HepG2 (cell line): ENCODE results near the gene CAMSAP3. TPM values are rescaled to one million over a fixed set of nuclear protein-coding genes. Genes with fewer than 3 reads are reported as not detected.
A peak's percentile ranks its signal among the peaks of the same experiment; 100 is the strongest.

Experiments
- ATAC-seq: fragments of 200-7000 bp; cut with Tn5 transposase; 3 replicates; pipeline ENCODE4 v1.9.1; 2020; ENCODE audit warnings: mild to moderate bottlenecking, moderate library complexity
- BruUV-seq: library from RNA; stranded (reverse); fragments of 400-500 nt; replicated peaks from 2 replicates; lab custom pipeline; 2021; lab: Mats Ljungman, UMichigan
- CTCF ChIA-PET: fragments of 300-600 bp; formaldehyde crosslinking; extraction: SDS; loops from one replicate; lab custom pipeline; 2021; ENCODE audit warnings: low total read pairs, inconsistent platforms, low intra/inter-chr PET ratio; lab: Yijun Ruan, JAX
- POLR2A ChIA-PET: fragments of 350-600 bp; sonication (Branson Sonifier 250); formaldehyde crosslinking; loops from one replicate; lab custom pipeline; 2020; ENCODE audit warnings: antibody characterized with exemption, inconsistent platforms; lab: Yijun Ruan, JAX
- DNase-seq: peaks from one replicate; pipeline ENCODE4 v3.0.0-alpha.2; 2015; ENCODE audit warnings: low spot score
- FAIRE-seq: peaks from 3 replicates; lab custom pipeline; 2011; peaks lifted over from hg19 to GRCh38; lab: Jason Lieb, UNC
- H2AFZ ChIP-seq: one replicate; pipeline ENCODE4 v1.6.1; 2011; ENCODE audit warnings: low read length, inconsistent platforms
- H3K27ac ChIP-seq: fragments of 300-600 bp; 3 replicates; pipeline ENCODE4 v1.8.0; 2011; ENCODE audit warnings: mixed run types, mild to moderate bottlenecking, mixed read lengths, low read length, inconsistent platforms; ENCODE audit not compliant: insufficient read depth; ENCODE audit errors: extremely low read length
- H3K27me3 ChIP-seq, 2 experiments: fragments of 200-600 bp in 1 of 2; 2 replicates in 1 of 2; 3 replicates in 1 of 2; pipeline versions ENCODE4 v1.6.0 to v1.8.0; 2011; ENCODE audit warnings: low read length in 2 of 2, mild to moderate bottlenecking in 2 of 2, moderate library complexity in 2 of 2, inconsistent platforms in 1 of 2; ENCODE audit not compliant: insufficient read depth in 2 of 2, control insufficient read depth in 1 of 2
- H3K36me3 ChIP-seq, 2 experiments: fragments of 200-600 bp in 1 of 2; replicated peaks in 1 of 2; 2 replicates in 1 of 2; 3 replicates in 1 of 2; pipeline versions ENCODE4 v1.5.1 to v1.8.0; 2011; ENCODE audit warnings: low read length in 2 of 2, inconsistent platforms in 1 of 2; ENCODE audit not compliant: insufficient read depth in 2 of 2, control insufficient read depth in 1 of 2
- H3K4me1 ChIP-seq: 2 replicates; pipeline ENCODE4 v1.5.1; 2012; ENCODE audit warnings: low read length, inconsistent platforms; ENCODE audit not compliant: insufficient read depth
- H3K4me2 ChIP-seq: 2 replicates; pipeline ENCODE4 v1.6.0; 2011; ENCODE audit warnings: low read depth, low read length, inconsistent platforms
- H3K4me3 ChIP-seq, 3 experiments: fragments of 200-600 bp in 1 of 3; sonication (generic), shearing (Covaris generic) in 1 of 3; replicated peaks in 1 of 3; 2 replicates each; pipeline ENCODE4 v1.5.1; 2011 to 2016; ENCODE audit warnings: low read length in 3 of 3, inconsistent platforms in 2 of 3, low read depth in 2 of 3, mild to moderate bottlenecking in 2 of 3, control low read depth in 1 of 3, mixed read lengths in 1 of 3; ENCODE audit not compliant: insufficient read depth in 1 of 3
- H3K79me2 ChIP-seq: one replicate; pipeline ENCODE4 v1.6.1; 2011; ENCODE audit warnings: low read length, inconsistent platforms; ENCODE audit not compliant: insufficient read depth
- H3K9ac ChIP-seq: 2 replicates; pipeline ENCODE4 v1.6.0; 2011; ENCODE audit warnings: mild to moderate bottlenecking, low read depth, low read length, inconsistent platforms; ENCODE audit not compliant: insufficient read depth
- H3K9me3 ChIP-seq: 2 replicates; pipeline ENCODE4 v1.5.1; 2012; ENCODE audit warnings: mild to moderate bottlenecking, low read length
- H4K20me1 ChIP-seq: 2 replicates; pipeline ENCODE4 v1.6.0; 2011; ENCODE audit warnings: inconsistent platforms, mild to moderate bottlenecking, low read length, moderate library complexity; ENCODE audit not compliant: insufficient read depth
- DMAP1 ChIP-seq: IDR thresholded peaks from 2 replicates; pipeline ENCODE4 v1.6.1; 2016
- NCOA2 ChIP-seq: sonication (generic); formaldehyde crosslinking; IDR thresholded peaks from 2 replicates; pipeline ENCODE4 v1.8.0; 2022; ENCODE audit warnings: inconsistent platforms
- PHB2 ChIP-seq: fragments of 450-650 bp; IDR thresholded peaks from 2 replicates; pipeline ENCODE4 v1.6.1; 2018; ENCODE audit not compliant: partially characterized antibody
- ZBTB7A ChIP-seq: sonication (generic); formaldehyde crosslinking; IDR thresholded peaks from 2 replicates; pipeline ENCODE4 v1.8.0; 2022; ENCODE audit warnings: mild to moderate bottlenecking, missing genetic modification reagents
- ZFP62 ChIP-seq: sonication (generic); formaldehyde crosslinking; IDR thresholded peaks from 2 replicates; pipeline ENCODE4 v1.4.0; 2020; ENCODE audit warnings: missing genetic modification reagents
- WGBS: methylation state at CpG from one replicate; pipeline ENCODE4 v1.1.6; 2017; ENCODE audit warnings: low lambda C conversion rate; 5-methylcytosine and 5-hydroxymethylcytosine counted together
- in situ Hi-C: cut with HindIII; loops from 2 replicates; pipeline ENCODE4 v1.10.0; 2017; ENCODE audit warnings: low pct_unique_long_range_greater_than_20kb; ENCODE audit not compliant: extremely low pct_ligation_motif_present
- intact Hi-C: fragments of 100-400 bp; cut with micrococcal nuclease; formaldehyde crosslinking; loops from one replicate; pipeline ENCODE4 v1.10.0; 2022; ENCODE audit not compliant: unreplicated experiment
- polyA plus RNA-seq, 8 experiments: library from polyadenylated mRNA; depleted of rRNA in 3 of 8; stranded (reverse) in 7 of 8; unstranded in 1 of 8; fragments of >200 nt; fragmentation: Illumina TruSeq in 4 of 8; extraction: Trizol in 4 of 8; gene quantifications; 2 replicates each; pipeline versions ENCODE4 v1.2.1 to v1.2.3, GENCODE V29; 2011 to 2016; ENCODE audit warnings: low read depth in 4 of 8, missing spikeins in 1 of 8, mixed read lengths in 1 of 8; ENCODE audit not compliant: insufficient read depth in 1 of 8
- total RNA-seq, 5 experiments: library from RNA; depleted of rRNA; stranded (reverse); fragments of >200 nt; fragmentation: Illumina TruSeq; extraction: Trizol; gene quantifications; 2 replicates each; pipeline ENCODE4 v1.2.3, GENCODE V29; 2016; ENCODE audit warnings: low read depth in 1 of 5
- TF ChIP-seq, protein P1 (sequence below): sonication (generic); formaldehyde crosslinking; IDR thresholded peaks from 2 replicates; pipeline ENCODE4 v1.5.0; 2020; ENCODE audit warnings: mild to moderate bottlenecking, missing genetic modification reagents, borderline replicate concordance

Gene CAMSAP3
- total and polyA plus RNA-seq, 2 of the 13 experiments (the other 11 are each of a cell fraction or from before 2014, with no cell fraction given): 10.8 to 11.8 TPM

DNA sequence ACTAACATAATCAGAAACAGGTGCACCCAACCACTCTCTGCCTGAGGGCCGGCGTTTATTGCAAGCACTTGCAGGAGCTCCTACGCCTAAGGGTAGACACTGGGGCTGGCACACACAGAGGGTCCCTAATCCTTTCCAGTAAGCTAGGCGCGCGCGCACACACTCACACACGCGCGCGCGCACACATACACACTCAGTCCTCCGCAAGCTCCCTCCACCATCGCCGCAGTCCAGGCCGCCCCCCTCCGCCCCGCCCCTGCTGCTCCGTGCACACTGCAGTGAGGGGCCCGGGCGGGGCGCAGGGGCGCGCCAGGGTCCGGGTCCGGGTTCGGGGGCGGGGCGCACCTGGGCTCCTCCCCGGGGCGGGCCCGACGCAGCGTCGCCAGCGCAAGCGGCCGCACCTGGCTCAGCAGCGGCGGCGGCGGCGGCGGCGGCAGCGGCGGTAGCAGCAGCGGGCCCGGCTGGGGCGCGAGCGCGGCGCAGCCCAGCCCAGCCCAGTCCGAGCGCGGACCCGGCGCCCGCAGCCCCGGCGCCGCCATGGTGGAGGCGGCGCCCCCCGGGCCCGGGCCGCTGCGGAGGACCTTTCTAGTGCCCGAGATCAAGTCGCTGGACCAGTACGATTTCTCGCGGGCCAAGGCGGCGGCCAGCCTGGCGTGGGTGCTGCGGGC, at the start of gene CAMSAP3 (continued):
- TF ChIP-seq, protein P1, sequence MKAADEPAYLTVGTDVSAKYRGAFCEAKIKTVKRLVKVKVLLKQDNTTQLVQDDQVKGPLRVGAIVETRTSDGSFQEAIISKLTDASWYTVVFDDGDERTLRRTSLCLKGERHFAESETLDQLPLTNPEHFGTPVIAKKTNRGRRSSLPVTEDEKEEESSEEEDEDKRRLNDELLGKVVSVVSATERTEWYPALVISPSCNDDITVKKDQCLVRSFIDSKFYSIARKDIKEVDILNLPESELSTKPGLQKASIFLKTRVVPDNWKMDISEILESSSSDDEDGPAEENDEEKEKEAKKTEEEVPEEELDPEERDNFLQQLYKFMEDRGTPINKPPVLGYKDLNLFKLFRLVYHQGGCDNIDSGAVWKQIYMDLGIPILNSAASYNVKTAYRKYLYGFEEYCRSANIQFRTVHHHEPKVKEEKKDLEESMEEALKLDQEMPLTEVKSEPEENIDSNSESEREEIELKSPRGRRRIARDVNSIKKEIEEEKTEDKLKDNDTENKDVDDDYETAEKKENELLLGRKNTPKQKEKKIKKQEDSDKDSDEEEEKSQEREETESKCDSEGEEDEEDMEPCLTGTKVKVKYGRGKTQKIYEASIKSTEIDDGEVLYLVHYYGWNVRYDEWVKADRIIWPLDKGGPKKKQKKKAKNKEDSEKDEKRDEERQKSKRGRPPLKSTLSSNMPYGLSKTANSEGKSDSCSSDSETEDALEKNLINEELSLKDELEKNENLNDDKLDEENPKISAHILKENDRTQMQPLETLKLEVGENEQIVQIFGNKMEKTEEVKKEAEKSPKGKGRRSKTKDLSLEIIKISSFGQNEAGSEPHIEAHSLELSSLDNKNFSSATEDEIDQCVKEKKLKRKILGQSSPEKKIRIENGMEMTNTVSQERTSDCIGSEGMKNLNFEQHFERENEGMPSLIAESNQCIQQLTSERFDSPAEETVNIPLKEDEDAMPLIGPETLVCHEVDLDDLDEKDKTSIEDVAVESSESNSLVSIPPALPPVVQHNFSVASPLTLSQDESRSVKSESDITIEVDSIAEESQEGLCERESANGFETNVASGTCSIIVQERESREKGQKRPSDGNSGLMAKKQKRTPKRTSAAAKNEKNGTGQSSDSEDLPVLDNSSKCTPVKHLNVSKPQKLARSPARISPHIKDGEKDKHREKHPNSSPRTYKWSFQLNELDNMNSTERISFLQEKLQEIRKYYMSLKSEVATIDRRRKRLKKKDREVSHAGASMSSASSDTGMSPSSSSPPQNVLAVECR (CRISPR knock-in tag): peak; percentile 30; the same call in 1 of the 2 replicates

DNA sequence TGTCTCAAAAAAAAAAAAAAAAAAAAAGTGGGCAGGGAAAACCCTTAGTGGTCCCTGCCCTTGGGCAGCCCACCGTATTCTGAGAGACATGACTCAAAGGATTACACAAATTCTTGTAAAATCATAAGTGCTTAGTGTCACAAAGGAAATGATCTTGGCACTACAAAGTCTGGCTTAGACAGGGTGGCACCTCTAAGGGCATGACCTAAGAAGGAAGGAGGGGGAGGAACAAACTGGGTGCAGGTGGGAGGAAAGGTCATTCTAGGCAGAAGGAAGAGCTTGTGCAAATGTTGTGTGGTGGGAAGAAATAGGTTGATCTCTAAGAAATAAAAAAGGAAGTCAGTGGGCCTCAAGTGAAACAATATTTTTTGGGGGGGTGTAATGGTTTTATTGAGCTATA, 49.8 kb upstream of the CAMSAP3 start:
- ATAC-seq (no peak), DNase-seq (no peak), FAIRE-seq (no peak)
- H4K20me1 ChIP-seq: no peaks in the 10 kb centered on the region
- peaks cover 1 to 5% of the 10 kb centered on the region in 2 experiments; a peak in 3 of 5 replicates for H3K36me3 ChIP-seq
- no peaks in the 10 kb centered on the region for H3K9me3 ChIP-seq
- no peaks in the 10 kb centered on the region for H3K4me1 ChIP-seq
- H3K79me2 ChIP-seq: no peaks in the 10 kb centered on the region
- TF ChIP-seq DMAP1 (CRISPR knock-in tag) (no peak), PHB2 (no peak), ZBTB7A (CRISPR knock-in tag) (no peak), ZFP62 (CRISPR knock-in tag) (no peak), NCOA2 (CRISPR knock-in tag) (no peak)
- no peak overlapping the region for H3K27ac ChIP-seq
- WGBS: 76% methylated on average over 1 of the region's 1 CpG
- H2AFZ ChIP-seq: no peak overlapping the region
- H3K4me2 ChIP-seq: no peak overlapping the region
- no peak overlapping the region for H3K9ac ChIP-seq
- CTCF ChIA-PET: no interaction called here
- H3K27me3 ChIP-seq: no peaks in the 10 kb centered on the region
- intact Hi-C loops: no loop called here
- POLR2A ChIA-PET: no interaction called here
- in situ Hi-C loops: no loop called here
- no peak overlapping the region for H3K4me3 ChIP-seq
- BruUV-seq: no TSS peak
